GM18868 (cell line): ENCODE data around the gene WDR36.
"Not testable (repeated sequence)": the region's sequence is repeated elsewhere in the genome, so short reads cannot be mapped to it uniquely, and the experiment has no call there.

Experiments used
- ATAC-seq: cut with Tn5 transposase; IDR thresholded peaks from one replicate; pipeline ENCODE4 v1.9.1; 2021; ENCODE audit warnings: mild to moderate bottlenecking, moderate library complexity; ENCODE audit not compliant: unreplicated experiment

WDR36 gene

DNA sequence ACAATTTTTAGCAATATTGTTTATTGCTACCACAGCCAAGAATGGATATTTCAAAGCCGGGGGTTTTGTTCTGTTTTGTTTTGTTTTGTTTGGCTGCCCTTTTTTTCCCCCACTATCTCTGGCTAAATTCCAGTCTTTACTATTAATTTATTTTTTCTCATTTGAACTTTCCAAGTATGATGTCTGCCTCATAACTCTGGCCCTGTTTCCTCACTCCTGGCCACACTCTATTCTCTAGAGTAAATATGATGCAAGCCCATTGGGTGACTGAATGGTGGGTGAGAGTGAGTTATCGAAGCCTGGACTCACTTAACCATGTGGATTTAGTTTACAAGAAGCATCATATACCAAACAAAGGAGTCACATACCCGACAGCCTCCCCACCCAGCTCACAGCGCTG is 41.9 kb downstream of the WDR36 start:
- ATAC-seq, result no peak

DNA sequence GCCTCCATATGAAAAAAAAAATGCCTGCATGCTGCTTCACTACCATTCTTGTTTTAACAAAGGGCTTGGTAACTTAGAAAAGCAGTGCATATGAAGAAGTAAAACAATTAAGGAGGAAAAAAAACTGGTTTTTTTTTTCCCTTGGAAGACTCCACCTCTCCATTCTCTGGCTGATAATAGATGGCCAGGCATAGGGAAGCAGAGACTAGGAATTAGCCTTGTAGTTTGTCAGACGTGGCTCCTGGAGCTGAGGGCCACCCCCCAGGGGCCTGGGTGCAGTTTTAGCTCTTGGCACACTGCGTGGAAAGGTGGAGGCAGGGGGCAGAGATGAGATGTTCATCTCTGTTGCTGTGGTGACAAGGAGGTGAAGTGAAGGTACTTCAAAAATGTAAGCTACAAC is 42.7 kb downstream of the WDR36 start:
- ATAC-seq, result no peak

DNA sequence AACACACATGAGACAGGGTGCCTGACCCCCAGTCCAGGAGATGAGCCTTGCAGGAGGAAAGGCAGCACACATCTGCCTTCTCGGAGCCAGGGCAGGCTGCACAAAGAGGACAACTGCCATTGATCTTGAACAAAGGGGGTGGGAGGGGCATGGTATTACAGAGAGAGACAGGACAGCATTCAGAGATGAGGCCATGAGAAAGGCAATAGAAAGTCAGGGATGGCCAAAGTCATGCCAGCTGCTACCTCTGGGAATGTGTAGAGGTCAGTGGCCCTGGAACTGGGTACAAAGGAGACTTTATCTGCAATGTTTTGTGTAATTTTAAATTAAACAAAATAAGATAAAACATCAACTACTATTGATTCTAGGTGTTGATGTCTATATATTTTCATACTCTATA is 43.2 kb downstream of the WDR36 start:
- no peak for ATAC-seq

DNA sequence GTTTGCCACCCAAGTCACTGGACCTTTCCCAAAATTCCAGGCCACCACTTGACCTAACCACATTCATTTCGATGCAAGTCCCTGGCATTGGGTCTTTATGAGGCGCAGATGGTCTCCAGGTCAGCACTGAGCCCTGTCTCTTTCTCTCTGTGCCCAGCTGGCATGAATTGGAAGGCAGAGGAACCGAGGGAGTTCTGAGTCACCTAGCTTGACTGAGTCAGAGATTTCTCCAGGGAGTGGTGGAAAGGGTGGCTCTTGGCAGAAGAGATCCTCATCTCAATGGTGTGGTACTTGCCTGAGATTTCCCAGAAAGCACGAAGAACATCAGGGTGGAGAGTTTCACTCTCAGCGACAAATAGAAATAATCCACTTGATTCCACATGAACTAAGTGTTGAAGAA is 43.8 kb downstream of the WDR36 start:
- ATAC-seq, result no peak

DNA sequence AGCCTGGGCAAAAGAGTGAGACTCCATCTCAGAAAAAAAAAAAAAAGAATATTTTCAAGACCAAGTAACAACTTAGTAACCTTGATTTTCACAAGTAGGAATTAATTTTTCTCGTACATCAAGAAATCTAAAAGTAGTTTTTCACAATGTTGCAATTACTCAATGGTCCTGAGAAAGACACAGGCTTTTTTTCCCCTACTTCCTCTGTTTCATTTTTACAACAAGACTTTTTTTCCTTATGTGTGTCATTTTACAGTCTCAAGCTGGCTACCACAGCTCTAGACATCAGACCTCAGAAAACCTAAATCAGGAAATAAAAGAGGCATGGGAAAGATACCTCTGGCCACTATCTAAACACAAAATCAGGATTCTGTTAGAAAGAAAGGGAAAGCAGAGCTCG is 45.9 kb downstream of the WDR36 start:
- ATAC-seq, result no peak

DNA sequence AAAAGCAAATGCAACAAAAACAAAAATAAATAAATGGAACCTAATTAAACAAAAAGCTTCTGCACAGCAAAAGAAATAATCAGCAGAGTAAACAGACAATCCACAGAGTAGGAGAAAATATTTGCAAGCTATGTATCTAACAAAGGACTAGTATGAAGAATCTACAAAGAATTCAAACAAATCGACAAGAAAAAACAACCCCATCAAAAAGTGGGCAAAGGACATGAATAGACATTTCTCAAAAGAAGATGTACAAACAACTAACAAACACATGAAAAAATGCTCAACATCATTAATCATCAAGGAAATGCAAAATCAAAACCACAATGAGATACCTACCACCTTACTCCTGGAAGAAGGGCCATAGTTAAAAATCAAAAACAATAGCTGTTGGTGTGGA is 49.3 kb downstream of the WDR36 start:
- not testable (repeated sequence) for ATAC-seq

DNA sequence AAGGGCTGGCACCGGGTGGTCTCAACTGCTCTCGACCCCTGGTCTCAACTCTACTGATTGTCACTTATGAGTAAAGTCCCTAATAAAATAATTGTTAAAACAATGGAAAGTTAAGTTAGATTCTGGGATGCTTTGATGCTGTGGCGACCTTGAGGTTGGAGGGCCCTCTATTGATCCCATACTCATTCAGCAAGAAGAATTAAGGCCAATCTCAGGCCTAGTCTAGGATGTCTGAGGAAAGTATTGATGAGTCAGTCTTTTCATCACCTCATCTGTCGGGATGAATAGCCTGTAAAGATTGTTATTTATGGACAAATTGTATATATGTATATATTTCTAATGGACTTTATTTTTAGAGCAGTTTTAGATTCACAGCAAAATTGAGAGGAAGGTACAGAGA is 50.8 kb downstream of the WDR36 start:
- no peak for ATAC-seq

DNA sequence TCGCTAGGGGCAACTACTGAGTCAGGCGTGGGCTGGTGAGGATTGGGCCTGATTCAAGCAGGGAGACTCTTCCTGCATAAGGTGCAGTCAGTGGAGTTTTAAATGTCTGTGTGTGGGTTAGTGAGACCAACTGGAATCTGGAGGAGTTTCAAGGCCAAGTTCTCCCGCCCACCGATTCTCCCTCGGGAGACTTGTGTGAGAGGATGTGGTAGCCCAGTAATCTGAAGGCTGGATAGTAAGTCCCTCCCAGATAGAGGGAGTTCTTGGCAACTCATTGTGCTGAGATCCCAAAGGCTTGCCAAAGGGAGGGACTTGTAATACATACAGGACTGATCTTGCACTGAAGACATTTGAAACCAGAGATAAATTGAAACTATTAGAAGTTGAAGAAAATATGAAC is 51.8 kb downstream of the WDR36 start:
- peak; percentile 25 for ATAC-seq

DNA sequence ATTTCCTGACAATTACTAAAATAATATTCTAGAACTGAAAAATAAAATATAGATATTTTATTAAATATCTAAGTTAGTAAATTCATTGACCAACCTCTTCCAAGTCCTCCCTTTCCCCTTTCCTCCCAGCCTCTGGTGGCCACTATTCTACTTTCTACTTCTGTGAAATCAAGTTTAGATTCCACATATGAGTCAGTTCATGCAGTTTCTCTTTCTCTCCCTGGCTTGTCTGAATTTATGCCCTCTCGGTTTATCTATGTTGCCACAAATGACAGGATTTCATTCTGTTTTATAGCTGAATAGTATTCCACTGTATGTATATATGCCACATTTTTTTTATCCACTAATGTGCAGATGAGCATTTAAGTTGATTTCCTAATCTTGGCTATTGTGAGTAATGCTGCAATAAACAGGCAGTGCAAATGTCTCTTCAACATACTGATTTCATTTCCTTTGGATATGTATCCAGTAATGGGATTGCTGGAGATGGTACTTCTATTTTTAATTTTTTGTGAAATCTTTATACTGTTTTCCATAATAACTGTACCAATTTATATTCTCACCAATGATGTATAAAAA is 52.3 kb downstream of the WDR36 start:
- ATAC-seq, result peak; percentile 99

DNA sequence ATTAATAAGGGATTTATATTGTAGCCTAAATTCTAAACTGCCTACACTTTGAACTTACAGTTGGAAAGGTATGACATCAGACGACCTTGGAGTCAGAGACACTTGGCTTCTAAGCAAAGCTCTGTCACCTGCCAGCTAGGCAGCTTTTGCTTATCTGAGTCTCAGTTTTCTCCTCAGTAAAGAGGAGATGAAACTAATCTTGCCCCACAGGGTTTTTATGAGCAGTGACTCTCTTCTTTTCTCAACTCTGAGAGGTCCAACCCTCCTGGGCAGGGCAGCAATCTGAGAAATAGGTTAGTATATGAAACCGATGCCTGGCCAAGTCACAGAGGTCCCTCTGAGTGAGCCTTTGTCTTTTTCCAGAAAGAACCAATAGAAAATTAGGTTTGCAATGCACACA is 53.9 kb downstream of the WDR36 start:
- no peak for ATAC-seq

DNA sequence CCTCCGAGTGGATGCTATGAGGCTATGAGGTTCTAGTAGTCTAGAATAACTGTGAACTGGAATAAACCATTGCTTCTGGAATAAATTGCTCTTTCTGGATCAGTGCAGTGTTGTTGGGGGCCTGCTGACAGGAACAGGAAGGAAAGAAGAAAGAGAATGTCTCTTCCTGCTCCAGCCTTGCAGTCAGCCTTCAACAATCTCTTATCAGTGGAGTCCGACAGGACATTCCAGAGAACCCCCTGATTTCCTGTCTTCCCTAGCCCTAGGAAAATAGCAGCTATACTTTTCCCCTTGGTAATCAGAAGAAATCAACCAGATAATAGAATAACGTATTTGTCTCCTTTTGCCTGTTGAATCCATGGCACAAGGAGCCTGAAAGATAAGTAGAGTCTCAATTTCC is 55.4 kb downstream of the WDR36 start:
- ATAC-seq, result no peak

DNA sequence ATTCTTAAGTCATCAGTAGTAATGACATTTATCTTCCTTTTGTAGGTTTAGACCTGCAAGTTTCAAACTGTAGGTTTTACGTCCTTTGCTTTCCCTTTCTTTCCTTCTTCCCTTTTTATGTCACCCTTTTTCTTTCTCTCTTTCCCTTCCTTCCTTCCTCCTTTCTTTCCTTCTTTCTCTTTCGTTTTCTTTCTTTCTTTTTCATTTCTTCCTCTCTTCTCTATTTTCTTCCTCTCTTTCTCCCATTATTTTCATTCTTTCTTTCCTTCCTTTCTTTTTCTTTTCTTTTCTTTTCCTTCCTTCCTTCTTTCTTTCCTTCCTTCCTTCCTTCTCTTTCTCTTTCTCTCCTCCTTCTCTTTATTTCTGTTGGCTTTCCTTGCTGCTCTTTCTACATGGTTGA is 59.9 kb downstream of the WDR36 start:
- no peak for ATAC-seq

DNA sequence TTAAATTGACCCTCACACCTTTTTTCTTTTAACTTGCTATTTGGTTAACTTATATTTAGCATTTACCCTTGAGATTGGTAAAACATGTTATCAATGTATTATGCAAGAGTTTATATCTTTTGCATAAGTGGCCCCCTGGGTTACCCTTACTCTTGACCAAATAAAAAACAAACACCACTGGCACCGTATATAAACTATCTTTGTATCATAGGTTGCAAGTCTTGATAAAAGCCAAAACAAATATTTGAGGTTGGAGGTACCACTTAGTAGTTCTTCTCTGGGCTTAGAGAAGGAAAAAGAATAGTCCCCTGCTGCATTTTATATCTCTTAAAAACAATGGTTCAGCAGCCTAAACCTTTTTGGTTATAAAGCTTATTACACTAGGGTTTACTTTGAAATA is 61.3 kb downstream of the WDR36 start:
- ATAC-seq, result no peak

DNA sequence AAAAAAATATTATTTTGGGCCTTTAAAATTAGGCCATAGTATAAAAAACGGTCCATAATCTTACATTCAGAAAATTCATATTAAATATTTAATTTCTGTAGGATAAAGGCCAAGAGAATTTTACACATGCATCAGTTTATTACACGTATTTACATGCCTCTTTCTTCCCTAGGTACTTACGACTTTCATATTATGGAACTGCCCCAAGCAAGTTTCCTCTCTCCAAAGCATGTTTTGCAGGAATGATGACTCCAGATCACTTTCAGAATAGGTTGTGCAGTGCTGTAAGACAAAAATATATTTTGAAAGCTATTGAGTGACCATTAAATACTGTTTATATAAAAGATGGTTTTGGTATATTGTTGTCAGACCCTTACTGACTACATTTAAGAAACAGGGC is 61.8 kb downstream of the WDR36 start:
- ATAC-seq, result no peak

DNA sequence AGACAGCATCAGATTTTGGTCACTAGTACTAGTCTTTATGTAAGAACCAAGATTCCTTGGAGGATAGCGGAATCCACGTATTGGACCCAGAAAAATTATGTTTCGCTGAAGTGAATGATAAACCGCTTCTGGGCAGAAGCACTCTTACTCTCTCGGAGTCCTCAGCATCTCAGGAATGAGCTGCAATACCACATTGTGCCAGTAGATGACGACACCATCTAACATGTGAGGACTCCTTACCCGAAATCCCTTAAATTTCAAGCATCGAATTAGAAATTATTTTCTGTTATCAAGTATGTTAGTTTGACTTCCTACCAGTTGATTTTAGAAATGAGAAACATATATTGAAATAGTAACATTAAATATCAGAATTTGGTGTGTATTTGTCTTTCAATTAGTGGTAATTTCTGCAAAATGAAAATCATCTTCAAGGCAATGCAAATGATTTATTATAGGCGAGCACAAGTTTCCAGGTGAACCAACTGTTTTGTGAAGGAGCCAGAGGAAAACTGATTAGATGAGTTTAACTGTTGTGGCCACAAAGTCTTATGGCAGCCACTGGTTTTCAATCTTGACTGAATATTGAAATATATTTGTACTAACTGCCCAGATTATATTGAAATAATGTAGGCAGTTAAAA is 66.1 kb downstream of the WDR36 start:
- ATAC-seq, result peak; percentile 78

DNA sequence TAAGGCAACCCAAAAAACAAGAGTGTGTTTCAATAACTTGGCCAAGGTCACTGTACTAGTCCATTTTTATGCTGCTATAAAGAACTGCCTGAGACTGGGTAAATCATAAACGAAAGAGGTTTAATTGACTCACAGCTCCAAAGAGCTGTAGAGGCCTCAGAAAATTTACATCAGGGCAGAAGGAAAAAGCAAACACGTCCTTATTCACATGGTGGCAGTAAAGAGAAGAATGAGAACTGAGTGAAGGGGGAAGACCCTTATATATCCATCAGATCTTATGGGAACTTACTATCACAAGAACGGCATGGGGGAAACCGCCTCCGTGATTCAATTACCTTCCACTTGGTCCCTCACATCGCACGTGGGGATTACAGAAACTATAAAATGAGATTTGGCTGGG is 67.7 kb downstream of the WDR36 start:
- no peak for ATAC-seq

DNA sequence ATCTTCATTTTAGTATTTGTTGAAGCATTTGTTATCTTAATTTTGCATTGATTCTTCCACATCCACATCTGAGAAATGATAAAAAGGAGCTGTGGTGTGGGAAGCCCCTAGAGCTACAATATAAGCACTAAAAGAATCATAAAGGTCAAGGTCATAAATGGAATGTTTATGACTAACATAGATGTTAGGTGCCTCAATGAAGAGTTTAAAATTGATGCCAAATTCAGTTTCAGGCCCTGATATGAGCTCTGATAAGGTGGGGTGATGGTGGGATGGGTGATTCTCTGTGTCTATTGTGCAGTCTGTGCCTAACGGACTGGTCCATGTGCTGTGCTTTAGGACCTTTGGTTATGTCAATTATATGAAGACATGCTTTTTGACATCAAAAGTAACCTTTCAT is 70.9 kb downstream of the WDR36 start:
- ATAC-seq, result no peak

DNA sequence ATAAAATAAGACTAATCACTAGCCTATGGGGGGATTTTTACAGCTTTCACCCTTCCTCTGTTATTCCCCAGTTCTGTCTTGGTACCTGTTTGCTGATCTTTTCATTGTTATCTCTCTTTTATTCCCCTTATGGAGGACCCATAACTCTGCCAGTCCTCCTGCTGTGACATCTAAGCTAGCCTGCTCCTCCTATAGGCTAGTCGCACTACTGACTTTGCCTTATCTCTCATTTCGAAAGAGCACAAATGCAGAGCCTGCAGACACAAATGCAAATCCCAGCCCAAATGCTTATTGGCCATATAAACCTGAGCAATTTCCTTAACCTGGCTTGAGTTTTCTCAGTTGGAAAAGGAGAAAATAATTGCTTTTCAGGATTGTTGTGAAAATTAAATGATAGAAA is 72.9 kb downstream of the WDR36 start:
- ATAC-seq, result no peak

DNA sequence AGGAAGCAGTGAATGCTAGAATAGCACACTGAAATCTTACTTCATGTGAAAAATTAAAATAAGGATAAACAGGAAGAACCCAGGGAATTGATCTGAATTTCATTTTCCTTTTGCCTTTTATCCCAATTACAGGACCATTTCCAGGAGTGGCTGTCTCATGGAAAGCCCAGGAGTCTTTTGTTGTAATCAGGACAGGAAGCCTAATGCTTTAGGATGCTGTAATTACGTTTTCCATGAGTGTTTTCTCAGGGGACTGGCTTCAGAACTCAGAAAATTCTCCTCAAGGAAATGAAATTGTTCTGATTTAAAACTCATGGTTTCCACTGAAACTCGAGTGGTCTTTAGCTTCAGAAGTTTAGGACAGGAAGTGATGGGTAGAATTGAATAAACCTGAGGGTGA is 75.4 kb downstream of the WDR36 start:
- no peak for ATAC-seq

DNA sequence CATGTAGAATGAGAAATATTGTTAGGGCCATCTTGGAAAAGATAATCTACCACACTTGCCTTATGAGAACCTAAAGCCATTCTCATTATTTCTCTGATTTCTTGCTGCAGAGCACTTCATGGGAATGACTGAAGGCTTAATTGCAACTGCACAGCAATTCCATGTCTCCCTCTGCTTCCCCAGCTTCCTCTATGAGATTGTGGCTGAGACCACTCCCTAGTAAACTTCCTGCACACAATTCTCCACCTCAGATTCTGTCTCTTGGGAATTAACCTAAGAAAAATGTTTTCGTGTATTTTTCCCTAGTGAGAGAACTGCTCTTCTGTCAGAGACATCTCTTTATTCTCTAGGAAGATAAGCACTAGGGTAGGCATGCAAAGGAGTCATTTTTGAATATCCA is 76.5 kb downstream of the WDR36 start:
- no peak for ATAC-seq

DNA sequence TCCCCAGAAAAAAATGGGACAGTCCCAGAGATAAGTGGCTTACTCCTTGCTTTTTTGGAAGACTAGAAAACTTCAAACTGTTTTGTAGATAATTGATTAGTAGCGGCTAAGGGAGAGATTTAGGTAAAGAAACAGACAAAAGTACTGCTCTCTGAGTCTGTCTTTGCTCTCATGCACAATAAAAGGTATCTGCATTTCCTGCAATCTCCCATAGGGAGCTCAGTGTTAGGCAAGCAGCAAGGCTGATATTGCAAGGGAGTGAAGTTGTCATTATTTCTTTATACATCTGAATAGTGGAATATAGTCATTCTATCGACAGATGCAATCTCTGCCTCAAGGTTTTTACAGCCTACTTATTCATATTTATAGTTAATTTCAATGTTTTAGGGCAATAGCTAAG is 77.1 kb downstream of the WDR36 start:
- no peak for ATAC-seq

DNA sequence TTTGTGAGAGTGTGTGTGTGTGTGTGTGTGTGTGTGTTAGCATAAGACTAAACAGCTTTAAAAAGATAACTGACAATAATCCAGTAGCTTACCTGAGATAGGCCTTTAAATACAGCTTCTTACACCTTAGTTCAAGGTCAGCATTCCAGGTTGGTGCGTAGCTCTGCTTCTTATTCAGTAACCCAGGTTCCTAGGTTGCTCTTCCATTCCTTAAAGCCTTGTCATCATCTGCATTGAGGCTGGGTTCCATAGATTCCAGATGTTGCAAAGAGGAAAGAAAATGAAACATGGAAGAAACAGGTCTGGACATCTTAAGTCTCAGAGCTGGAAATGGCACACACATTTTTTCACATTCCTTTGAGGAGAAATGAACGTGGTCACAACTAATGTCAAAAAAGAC is 78.1 kb downstream of the WDR36 start:
- ATAC-seq, result no peak

DNA sequence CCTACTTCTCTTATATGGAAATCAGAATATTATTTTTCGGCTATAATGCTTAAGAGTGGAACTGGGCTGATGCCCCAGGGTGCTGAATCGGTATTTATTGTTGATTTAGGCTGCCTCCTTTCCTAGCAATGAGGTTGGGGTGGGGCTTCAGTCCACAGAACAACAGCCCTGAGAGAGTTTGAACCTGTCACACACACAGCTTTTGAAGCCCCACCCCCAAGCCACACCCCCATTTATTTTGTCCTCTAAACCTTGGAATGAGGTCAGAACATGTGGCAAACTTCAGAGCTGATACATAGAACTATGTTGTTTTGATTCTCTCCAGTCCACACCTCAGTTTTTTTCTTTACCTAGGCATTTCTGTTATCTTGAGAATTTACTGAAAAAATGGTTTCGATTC is 80.4 kb downstream of the WDR36 start:
- ATAC-seq, result no peak
